GM23338 (cell line): Measurements from ENCODE around the gene RIMS1. TPM values are rescaled to one million over a fixed set of nuclear protein-coding genes. Genes with fewer than 3 reads are reported as not detected.
A peak's percentile ranks its signal among the peaks of the same experiment; 100 is the strongest.

Experiments used
- ATAC-seq: fragments of 200-7000 bp; cut with Tn5 transposase; 3 replicates; pipeline ENCODE4 v1.9.1; 2020
- DNase-seq: peaks from one replicate; pipeline ENCODE4 v3.0.0-alpha.2; 2015; ENCODE audit warnings: low spot score
- H2AFZ ChIP-seq: fragments of 200-600 bp; sonication (generic); 2 replicates; pipeline ENCODE4 v1.8.0; 2016; ENCODE audit warnings: antibody characterized with exemption, mild to moderate bottlenecking, moderate library complexity
- H3F3A ChIP-seq: fragments of 200-600 bp; sonication (generic); replicated peaks from 2 replicates; pipeline ENCODE4 v1.8.0; 2017; ENCODE audit warnings: antibody characterized with exemption, mixed run types, low read depth
- H3K27ac ChIP-seq: fragments of 200-600 bp; sonication (generic); 2 replicates; pipeline ENCODE4 v1.6.1; 2016; ENCODE audit warnings: low read depth
- H3K27me3 ChIP-seq: fragments of 200-600 bp; sonication (generic); 2 replicates; pipeline ENCODE4 v1.8.0; 2016; ENCODE audit warnings: mild to moderate bottlenecking, mixed run types, moderate library complexity; ENCODE audit not compliant: insufficient read depth
- H3K36me3 ChIP-seq: fragments of 200-600 bp; sonication (generic); 2 replicates; pipeline ENCODE4 v1.8.0; 2016; ENCODE audit warnings: mild to moderate bottlenecking; ENCODE audit not compliant: insufficient read depth
- H3K4me1 ChIP-seq: fragments of 200-600 bp; sonication (generic); 2 replicates; pipeline ENCODE4 v1.8.0; 2016; ENCODE audit warnings: mild to moderate bottlenecking, moderate library complexity; ENCODE audit not compliant: insufficient read depth
- H3K4me2 ChIP-seq: fragments of 200-600 bp; sonication (generic); 2 replicates; pipeline ENCODE4 v1.7.1; 2017; ENCODE audit warnings: mixed run types
- H3K4me3 ChIP-seq: fragments of 200-600 bp; sonication (generic); 2 replicates; pipeline ENCODE4 v1.6.1; 2016; ENCODE audit warnings: mixed run types
- H3K79me2 ChIP-seq: fragments of 200-600 bp; sonication (generic); replicated peaks from 2 replicates; pipeline ENCODE4 v1.8.0; 2017; ENCODE audit warnings: mild to moderate bottlenecking; ENCODE audit not compliant: insufficient read depth
- H3K9me2 ChIP-seq: fragments of 200-600 bp; sonication (generic); 2 replicates; pipeline ENCODE4 v1.8.0; 2017; ENCODE audit not compliant: insufficient read depth
- H4K20me1 ChIP-seq: fragments of 200-600 bp; sonication (generic); replicated peaks from 2 replicates; pipeline ENCODE4 v1.8.0; 2017; ENCODE audit warnings: mild to moderate bottlenecking; ENCODE audit not compliant: insufficient read depth
- H3K27ac Mint-ChIP-seq: 2 replicates; pipeline ENCODE4 v1.8.0; 2020; ENCODE audit warnings: inconsistent platforms, mild to moderate bottlenecking, moderate library complexity, mixed read lengths
- H3K27me3 Mint-ChIP-seq: 3 replicates; pipeline ENCODE4 v1.8.0; 2022; ENCODE audit warnings: low read depth, mild to moderate bottlenecking, moderate library complexity, mixed read lengths, inconsistent platforms; ENCODE audit not compliant: insufficient read depth, poor library complexity
- H3K36me3 Mint-ChIP-seq: 3 replicates; pipeline ENCODE4 v1.8.0; 2021; ENCODE audit warnings: low read depth, mild to moderate bottlenecking, inconsistent platforms, moderate library complexity, mixed read lengths
- H3K4me1 Mint-ChIP-seq: 3 replicates; pipeline ENCODE4 v1.8.0; 2020; ENCODE audit warnings: mild to moderate bottlenecking, inconsistent platforms, mixed read lengths
- H3K4me3 Mint-ChIP-seq: 3 replicates; pipeline ENCODE4 v1.8.0; 2021; ENCODE audit warnings: moderate library complexity, mild to moderate bottlenecking, inconsistent platforms, mixed read lengths
- H3K9me3 Mint-ChIP-seq: 3 replicates; pipeline ENCODE4 v1.8.0; 2020; ENCODE audit warnings: moderate library complexity, mild to moderate bottlenecking, inconsistent platforms, mixed read lengths
- CREB1 ChIP-seq: fragments of 250-450 bp; sonication (Bioruptor Pico); IDR thresholded peaks from 2 replicates; pipeline ENCODE4 v1.5.0; 2020; ENCODE audit warnings: low read depth, mild to moderate bottlenecking, moderate library complexity
- EZH2 ChIP-seq: fragments of 200-600 bp; sonication (generic); IDR thresholded peaks from one replicate; pipeline ENCODE4 v1.8.0; 2017; ENCODE audit warnings: antibody characterized with exemption, mild to moderate bottlenecking, low read depth; ENCODE audit not compliant: unreplicated experiment
- JUNB ChIP-seq: IDR thresholded peaks from one replicate; pipeline ENCODE4 v1.6.1; 2016; ENCODE audit warnings: antibody characterized with exemption; ENCODE audit not compliant: unreplicated experiment
- NANOG ChIP-seq: IDR thresholded peaks from 2 replicates; pipeline ENCODE4 v1.6.1; 2016; ENCODE audit warnings: antibody characterized with exemption, borderline replicate concordance
- POLR2AphosphoS5 ChIP-seq: IDR thresholded peaks from 2 replicates; pipeline ENCODE4 v1.6.1; 2016; ENCODE audit warnings: antibody characterized with exemption, low read depth
- STAT1 ChIP-seq: IDR thresholded peaks from one replicate; pipeline ENCODE4 v1.6.1; 2016; ENCODE audit warnings: antibody characterized with exemption; ENCODE audit not compliant: unreplicated experiment
- ZNF114 ChIP-seq: fragments of 250-450 bp; sonication (Bioruptor Pico); IDR thresholded peaks from 2 replicates; pipeline ENCODE4 v1.5.0; 2020; ENCODE audit warnings: mild to moderate bottlenecking, moderate library complexity
- polyA plus RNA-seq: library from polyadenylated mRNA; unstranded; fragments of >200 nt; fragmentation: Nextera tagmentation; extraction: Ambion mirVana; gene quantifications from 2 replicates; pipeline ENCODE4 v1.2.1, GENCODE V29; 2016
- total RNA-seq: library from RNA; depleted of rRNA; stranded (reverse); fragments of >200 nt; shearing (Covaris generic); gene quantifications from 2 replicates; pipeline ENCODE4 v1.2.3, GENCODE V29; 2014
- TF ChIP-seq, protein P1 (sequence below), 2 experiments: fragments of 200-600 bp in 1 of 2; sonication (generic) in 1 of 2; conservative IDR thresholded peaks; 2 replicates each; pipeline versions ENCODE4 v1.5.1 to v1.6.1; 2016 to 2017; ENCODE audit warnings: antibody characterized with exemption in 2 of 2, low read depth in 2 of 2, mild to moderate bottlenecking in 2 of 2, moderate library complexity in 1 of 2
- TF ChIP-seq, protein P2 (sequence below): fragments of 250-450 bp; sonication (Bioruptor Pico); IDR thresholded peaks from 2 replicates; pipeline ENCODE4 v1.5.0; 2020; ENCODE audit warnings: mild to moderate bottlenecking, moderate library complexity
- TF ChIP-seq, protein P3 (sequence below): IDR thresholded peaks from 2 replicates; pipeline ENCODE4 v1.6.1; 2016; ENCODE audit warnings: antibody characterized with exemption

Gene RIMS1
- total and polyA plus RNA-seq, 2 experiments from 2014 or later: 0.89 to 4.0 TPM

DNA sequence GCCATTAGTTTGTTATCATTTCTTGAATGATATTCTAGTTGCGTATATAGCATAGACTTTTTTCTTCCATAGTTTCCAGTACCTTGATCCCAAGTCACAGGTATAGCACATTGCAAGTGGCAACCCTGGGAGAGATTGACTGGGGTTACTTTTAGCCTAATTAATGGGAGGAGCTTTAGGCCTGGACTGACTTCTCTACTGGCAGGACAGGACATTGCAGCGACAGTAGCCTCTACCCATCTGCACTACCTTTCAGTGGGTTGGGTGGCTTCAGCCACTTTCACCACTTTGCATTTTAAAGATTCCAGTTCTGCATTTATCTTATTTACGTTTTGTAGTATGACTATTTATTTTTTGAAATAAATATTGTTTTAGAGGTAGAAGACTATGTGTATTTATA, 320.3 kb downstream of the RIMS1 start:
- ATAC-seq (peak; percentile 98), DNase-seq (peak; percentile 64)
- Mint-ChIP-seq H3K36me3 (no peaks in the 10 kb centered on the region), H3K27ac (no peak overlapping the region), H3K27me3 (no peaks in the 10 kb centered on the region), H3K4me1 (peaks cover 17% of the 10 kb centered on the region), H3K9me3 (no peaks in the 10 kb centered on the region), H3K4me3 (no peak overlapping the region)
- H3K4me2 ChIP-seq: no peak overlapping the region
- no peak overlapping the region for H2AFZ ChIP-seq
- no peaks in the 10 kb centered on the region for H4K20me1 ChIP-seq
- no peaks in the 10 kb centered on the region for H3K79me2 ChIP-seq
- H3F3A ChIP-seq: no peaks in the 10 kb centered on the region
- no peak overlapping the region for H3K4me3 ChIP-seq
- H3K9me2 ChIP-seq: no peaks in the 10 kb centered on the region
- no peak overlapping the region for H3K27ac ChIP-seq
- H3K4me1 ChIP-seq: peaks cover 13% of the 10 kb centered on the region; the same call in 1 of the 2 replicates
- H3K36me3 ChIP-seq: no peaks in the 10 kb centered on the region
- TF ChIP-seq, protein P1, sequence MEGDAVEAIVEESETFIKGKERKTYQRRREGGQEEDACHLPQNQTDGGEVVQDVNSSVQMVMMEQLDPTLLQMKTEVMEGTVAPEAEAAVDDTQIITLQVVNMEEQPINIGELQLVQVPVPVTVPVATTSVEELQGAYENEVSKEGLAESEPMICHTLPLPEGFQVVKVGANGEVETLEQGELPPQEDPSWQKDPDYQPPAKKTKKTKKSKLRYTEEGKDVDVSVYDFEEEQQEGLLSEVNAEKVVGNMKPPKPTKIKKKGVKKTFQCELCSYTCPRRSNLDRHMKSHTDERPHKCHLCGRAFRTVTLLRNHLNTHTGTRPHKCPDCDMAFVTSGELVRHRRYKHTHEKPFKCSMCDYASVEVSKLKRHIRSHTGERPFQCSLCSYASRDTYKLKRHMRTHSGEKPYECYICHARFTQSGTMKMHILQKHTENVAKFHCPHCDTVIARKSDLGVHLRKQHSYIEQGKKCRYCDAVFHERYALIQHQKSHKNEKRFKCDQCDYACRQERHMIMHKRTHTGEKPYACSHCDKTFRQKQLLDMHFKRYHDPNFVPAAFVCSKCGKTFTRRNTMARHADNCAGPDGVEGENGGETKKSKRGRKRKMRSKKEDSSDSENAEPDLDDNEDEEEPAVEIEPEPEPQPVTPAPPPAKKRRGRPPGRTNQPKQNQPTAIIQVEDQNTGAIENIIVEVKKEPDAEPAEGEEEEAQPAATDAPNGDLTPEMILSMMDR (conservative IDR thresholded peaks at IDR 0.05; ENCODE audit: low read depth in 2 of 2): 0 out of 4 replicates have a peak, but pooled peaks of 1 of the 2 experiments have one; percentile 9
- TF ChIP-seq STAT1: no peak
- no peak for TF ChIP-seq NANOG
- H3K27me3 ChIP-seq: no peaks in the 10 kb centered on the region

DNA sequence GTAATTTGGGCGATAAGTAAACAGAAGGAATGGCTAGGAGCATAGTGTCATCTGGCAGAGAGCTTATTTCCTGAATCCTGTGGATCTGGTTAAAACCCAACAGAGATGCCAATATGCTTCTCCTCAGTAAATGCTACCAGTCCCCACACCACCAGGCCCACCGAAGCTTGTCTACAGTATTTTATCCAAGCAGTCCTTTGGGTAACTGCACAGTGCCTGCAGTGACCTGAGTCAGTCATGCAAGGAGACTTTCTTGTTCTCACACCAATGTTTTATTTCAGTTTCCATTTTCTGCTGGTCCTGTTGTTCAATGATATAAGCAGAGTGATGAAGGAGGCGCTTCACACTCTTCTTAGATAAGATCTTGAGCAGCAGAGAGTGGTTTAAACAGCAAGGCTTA, 326.3 kb downstream of the RIMS1 start:
- no peak overlapping the region for H2AFZ ChIP-seq
- no peak for ATAC-seq
- no peaks in the 10 kb centered on the region for H3K27me3 Mint-ChIP-seq

DNA sequence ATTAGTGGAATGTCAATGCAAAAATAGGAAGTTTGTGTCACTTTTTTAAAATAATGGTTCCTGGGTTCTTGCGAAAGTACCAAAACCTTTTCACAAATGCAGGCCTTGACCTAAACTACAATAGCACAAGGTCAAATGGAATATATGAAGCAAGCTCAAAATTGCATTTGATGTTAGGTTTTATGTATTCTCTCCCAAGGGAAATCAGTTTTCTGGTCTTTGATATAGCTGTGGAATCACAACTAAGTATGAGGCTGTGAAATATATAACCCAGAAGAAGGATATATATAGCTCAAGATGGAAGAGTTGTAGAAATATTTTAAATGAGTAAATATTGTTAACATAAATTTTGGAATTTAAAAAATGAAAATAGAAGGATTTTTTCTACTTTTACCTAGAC, 327.3 kb downstream of the RIMS1 start:
- no peak overlapping the region for H3K4me3 Mint-ChIP-seq
- TF ChIP-seq, protein P2, sequence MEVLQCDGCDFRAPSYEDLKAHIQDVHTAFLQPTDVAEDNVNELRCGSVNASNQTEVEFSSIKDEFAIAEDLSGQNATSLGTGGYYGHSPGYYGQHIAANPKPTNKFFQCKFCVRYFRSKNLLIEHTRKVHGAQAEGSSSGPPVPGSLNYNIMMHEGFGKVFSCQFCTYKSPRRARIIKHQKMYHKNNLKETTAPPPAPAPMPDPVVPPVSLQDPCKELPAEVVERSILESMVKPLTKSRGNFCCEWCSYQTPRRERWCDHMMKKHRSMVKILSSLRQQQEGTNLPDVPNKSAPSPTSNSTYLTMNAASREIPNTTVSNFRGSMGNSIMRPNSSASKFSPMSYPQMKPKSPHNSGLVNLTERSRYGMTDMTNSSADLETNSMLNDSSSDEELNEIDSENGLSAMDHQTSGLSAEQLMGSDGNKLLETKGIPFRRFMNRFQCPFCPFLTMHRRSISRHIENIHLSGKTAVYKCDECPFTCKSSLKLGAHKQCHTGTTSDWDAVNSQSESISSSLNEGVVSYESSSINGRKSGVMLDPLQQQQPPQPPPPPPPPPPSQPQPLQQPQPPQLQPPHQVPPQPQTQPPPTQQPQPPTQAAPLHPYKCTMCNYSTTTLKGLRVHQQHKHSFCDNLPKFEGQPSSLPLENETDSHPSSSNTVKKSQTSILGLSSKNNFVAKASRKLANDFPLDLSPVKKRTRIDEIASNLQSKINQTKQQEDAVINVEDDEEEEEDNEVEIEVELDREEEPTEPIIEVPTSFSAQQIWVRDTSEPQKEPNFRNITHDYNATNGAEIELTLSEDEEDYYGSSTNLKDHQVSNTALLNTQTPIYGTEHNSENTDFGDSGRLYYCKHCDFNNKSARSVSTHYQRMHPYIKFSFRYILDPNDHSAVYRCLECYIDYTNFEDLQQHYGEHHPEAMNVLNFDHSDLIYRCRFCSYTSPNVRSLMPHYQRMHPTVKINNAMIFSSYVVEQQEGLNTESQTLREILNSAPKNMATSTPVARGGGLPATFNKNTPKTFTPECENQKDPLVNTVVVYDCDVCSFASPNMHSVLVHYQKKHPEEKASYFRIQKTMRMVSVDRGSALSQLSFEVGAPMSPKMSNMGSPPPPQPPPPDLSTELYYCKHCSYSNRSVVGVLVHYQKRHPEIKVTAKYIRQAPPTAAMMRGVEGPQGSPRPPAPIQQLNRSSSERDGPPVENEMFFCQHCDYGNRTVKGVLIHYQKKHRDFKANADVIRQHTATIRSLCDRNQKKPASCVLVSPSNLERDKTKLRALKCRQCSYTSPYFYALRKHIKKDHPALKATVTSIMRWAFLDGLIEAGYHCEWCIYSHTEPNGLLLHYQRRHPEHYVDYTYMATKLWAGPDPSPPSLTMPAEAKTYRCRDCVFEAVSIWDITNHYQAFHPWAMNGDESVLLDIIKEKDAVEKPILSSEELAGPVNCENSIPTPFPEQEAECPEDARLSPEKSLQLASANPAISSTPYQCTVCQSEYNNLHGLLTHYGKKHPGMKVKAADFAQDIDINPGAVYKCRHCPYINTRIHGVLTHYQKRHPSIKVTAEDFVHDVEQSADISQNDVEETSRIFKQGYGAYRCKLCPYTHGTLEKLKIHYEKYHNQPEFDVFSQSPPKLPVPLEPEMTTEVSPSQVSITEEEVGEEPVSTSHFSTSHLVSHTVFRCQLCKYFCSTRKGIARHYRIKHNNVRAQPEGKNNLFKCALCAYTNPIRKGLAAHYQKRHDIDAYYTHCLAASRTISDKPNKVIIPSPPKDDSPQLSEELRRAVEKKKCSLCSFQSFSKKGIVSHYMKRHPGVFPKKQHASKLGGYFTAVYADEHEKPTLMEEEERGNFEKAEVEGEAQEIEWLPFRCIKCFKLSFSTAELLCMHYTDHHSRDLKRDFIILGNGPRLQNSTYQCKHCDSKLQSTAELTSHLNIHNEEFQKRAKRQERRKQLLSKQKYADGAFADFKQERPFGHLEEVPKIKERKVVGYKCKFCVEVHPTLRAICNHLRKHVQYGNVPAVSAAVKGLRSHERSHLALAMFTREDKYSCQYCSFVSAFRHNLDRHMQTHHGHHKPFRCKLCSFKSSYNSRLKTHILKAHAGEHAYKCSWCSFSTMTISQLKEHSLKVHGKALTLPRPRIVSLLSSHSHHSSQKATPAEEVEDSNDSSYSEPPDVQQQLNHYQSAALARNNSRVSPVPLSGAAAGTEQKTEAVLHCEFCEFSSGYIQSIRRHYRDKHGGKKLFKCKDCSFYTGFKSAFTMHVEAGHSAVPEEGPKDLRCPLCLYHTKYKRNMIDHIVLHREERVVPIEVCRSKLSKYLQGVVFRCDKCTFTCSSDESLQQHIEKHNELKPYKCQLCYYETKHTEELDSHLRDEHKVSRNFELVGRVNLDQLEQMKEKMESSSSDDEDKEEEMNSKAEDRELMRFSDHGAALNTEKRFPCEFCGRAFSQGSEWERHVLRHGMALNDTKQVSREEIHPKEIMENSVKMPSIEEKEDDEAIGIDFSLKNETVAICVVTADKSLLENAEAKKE: no peak
- TF ChIP-seq NANOG: no peak

More for the DNA sequence above, 326.3 kb downstream of the RIMS1 start:
- Mint-ChIP-seq H3K27ac (no peak overlapping the region), H3K9me3 (no peaks in the 10 kb centered on the region), H3K4me1 (peaks cover 13% of the 10 kb centered on the region), H3K4me3 (no peak overlapping the region), H3K36me3 (no peaks in the 10 kb centered on the region)
- Histone ChIP-seq H3K4me3 (no peak overlapping the region), H3K79me2 (no peaks in the 10 kb centered on the region), H3K36me3 (no peaks in the 10 kb centered on the region), H4K20me1 (no peaks in the 10 kb centered on the region), H3F3A (no peaks in the 10 kb centered on the region), H3K27me3 (no peaks in the 10 kb centered on the region), H3K9me2 (no peaks in the 10 kb centered on the region), H3K4me2 (no peak overlapping the region), H3K4me1 (peaks cover 13% of the 10 kb centered on the region; the same call in 1 of the 2 replicates), H3K27ac (no peak overlapping the region)
- no peak for DNase-seq
- no peak for TF ChIP-seq JUNB
- TF ChIP-seq, protein P3, sequence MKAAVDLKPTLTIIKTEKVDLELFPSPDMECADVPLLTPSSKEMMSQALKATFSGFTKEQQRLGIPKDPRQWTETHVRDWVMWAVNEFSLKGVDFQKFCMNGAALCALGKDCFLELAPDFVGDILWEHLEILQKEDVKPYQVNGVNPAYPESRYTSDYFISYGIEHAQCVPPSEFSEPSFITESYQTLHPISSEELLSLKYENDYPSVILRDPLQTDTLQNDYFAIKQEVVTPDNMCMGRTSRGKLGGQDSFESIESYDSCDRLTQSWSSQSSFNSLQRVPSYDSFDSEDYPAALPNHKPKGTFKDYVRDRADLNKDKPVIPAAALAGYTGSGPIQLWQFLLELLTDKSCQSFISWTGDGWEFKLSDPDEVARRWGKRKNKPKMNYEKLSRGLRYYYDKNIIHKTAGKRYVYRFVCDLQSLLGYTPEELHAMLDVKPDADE: no peak
- TF ChIP-seq NANOG: no peak
- no peak for TF ChIP-seq CREB1 (CRISPR knock-in tag)
- no peak for TF ChIP-seq ZNF114
- no peak for TF ChIP-seq EZH2
- TF ChIP-seq POLR2AphosphoS5: no peak
- TF ChIP-seq STAT1: no peak

More for the DNA sequence above, 327.3 kb downstream of the RIMS1 start:
- H3K36me3 ChIP-seq: no peaks in the 10 kb centered on the region
- peaks cover 7% of the 10 kb centered on the region for H3K4me1 Mint-ChIP-seq
- DNase-seq: no peak
- peaks cover 8% of the 10 kb centered on the region; the same call in 1 of the 2 replicates for H3K4me1 ChIP-seq
- H4K20me1 ChIP-seq: no peaks in the 10 kb centered on the region
- H2AFZ ChIP-seq: no peak overlapping the region
- H3K27me3 Mint-ChIP-seq: no peaks in the 10 kb centered on the region
- ATAC-seq: no peak
- H3K27me3 ChIP-seq: no peaks in the 10 kb centered on the region
- H3K9me2 ChIP-seq: no peaks in the 10 kb centered on the region
- no peak overlapping the region for H3K27ac ChIP-seq
- H3K4me3 ChIP-seq: no peak overlapping the region
- H3K4me2 ChIP-seq: no peak overlapping the region
- no peaks in the 10 kb centered on the region for H3K9me3 Mint-ChIP-seq
- no peak overlapping the region for H3K27ac Mint-ChIP-seq
- H3K36me3 Mint-ChIP-seq: no peaks in the 10 kb centered on the region
- H3K79me2 ChIP-seq: no peaks in the 10 kb centered on the region
- H3F3A ChIP-seq: no peaks in the 10 kb centered on the region
